K562 (cell line): ENCODE data around the gene DRC3. TPM values are rescaled to one million over a fixed set of nuclear protein-coding genes. Genes with fewer than 3 reads are reported as not detected.
A peak's percentile ranks its signal among the peaks of the same experiment; 100 is the strongest.

Experiments
- ATAC-seq: fragments of 200-7000 bp; cut with Tn5 transposase; 3 replicates; pipeline ENCODE4 v1.9.1; 2020; ENCODE audit warnings: moderate library complexity
- BruUV-seq: library from RNA; stranded (reverse); fragments of 400-500 nt; replicated peaks from 2 replicates; lab custom pipeline; 2021; lab: Mats Ljungman, UMichigan
- CTCF ChIA-PET: fragments of 300-600 bp; formaldehyde crosslinking; extraction: SDS; loops from one replicate; lab custom pipeline; 2021; ENCODE audit warnings: low intra/inter-chr PET ratio; lab: Yijun Ruan, JAX
- POLR2A ChIA-PET: fragments of 300-600, 350-650 bp; sonication (Branson Sonifier 250); formaldehyde crosslinking; extraction: SDS; loops from one replicate; lab custom pipeline; 2021; ENCODE audit warnings: antibody characterized with exemption, inconsistent platforms; lab: Yijun Ruan, JAX
- DNase-seq, 4 experiments: peaks; one replicate each; pipeline versions ENCODE4 v3.0.0 to v3.0.0-alpha.2; 2011 to 2018; ENCODE audit warnings: low spot score in 3 of 4, mixed read lengths in 3 of 4; ENCODE audit errors: extremely low read depth in 1 of 4
- FAIRE-seq: peaks from 2 replicates; lab custom pipeline; 2011; peaks lifted over from hg19 to GRCh38; lab: Jason Lieb, UNC
- H2AFZ ChIP-seq: 2 replicates; pipeline ENCODE4 v1.6.0; 2011; ENCODE audit warnings: low read depth, low read length, control low read depth, inconsistent platforms
- H3K27ac ChIP-seq: fragments of 200-600 bp; 3 replicates; pipeline ENCODE4 v1.8.0; 2011; ENCODE audit warnings: low read depth, mild to moderate bottlenecking, control low read depth, inconsistent platforms, low read length, moderate library complexity, mixed read lengths; ENCODE audit errors: extremely low read depth
- H3K27me3 ChIP-seq, 2 experiments: fragments of 300-600 bp in 1 of 2; 2 replicates in 1 of 2; 3 replicates in 1 of 2; pipeline versions ENCODE4 v1.6.0 to v1.8.0; 2011; ENCODE audit warnings: inconsistent platforms in 2 of 2, low read length in 2 of 2, mild to moderate bottlenecking in 1 of 2, mixed read lengths in 1 of 2, moderate library complexity in 1 of 2; ENCODE audit not compliant: control insufficient read depth in 2 of 2, insufficient read depth in 2 of 2
- H3K36me3 ChIP-seq: fragments of 300-600 bp; 3 replicates; pipeline ENCODE4 v1.8.0; 2011; ENCODE audit warnings: mild to moderate bottlenecking, low read length, inconsistent platforms; ENCODE audit not compliant: control insufficient read depth, insufficient read depth
- H3K4me1 ChIP-seq, 2 experiments: fragments of 200-600 bp in 1 of 2; replicated peaks in 1 of 2; 2 replicates in 1 of 2; 3 replicates in 1 of 2; pipeline versions ENCODE4 v1.5.1 to v1.8.0; 2011; ENCODE audit warnings: inconsistent platforms in 2 of 2, low read length in 2 of 2, mild to moderate bottlenecking in 1 of 2, mixed read lengths in 1 of 2, moderate library complexity in 1 of 2; ENCODE audit not compliant: control insufficient read depth in 2 of 2, insufficient read depth in 2 of 2
- H3K4me2 ChIP-seq: 2 replicates; pipeline ENCODE4 v1.6.1; 2011; ENCODE audit warnings: low read length, control low read depth, inconsistent platforms, mixed read lengths; ENCODE audit not compliant: insufficient read depth
- H3K4me3 ChIP-seq: fragments of 200-600 bp; sonication (generic), shearing (Covaris generic); 2 replicates; pipeline ENCODE4 v1.5.1; 2016; ENCODE audit warnings: control low read depth, inconsistent platforms
- H3K79me2 ChIP-seq: fragments of 200-600 bp; 3 replicates; pipeline ENCODE4 v1.8.0; 2011; ENCODE audit warnings: low read length, inconsistent platforms; ENCODE audit not compliant: control insufficient read depth, insufficient read depth
- H3K9ac ChIP-seq, 2 experiments: 2 replicates each; pipeline versions ENCODE4 v1.6.0 to v1.6.1; 2011; ENCODE audit warnings: low read depth in 2 of 2, low read length in 2 of 2, control low read depth in 1 of 2, inconsistent platforms in 1 of 2, mild to moderate bottlenecking in 1 of 2, mixed read lengths in 1 of 2; ENCODE audit not compliant: insufficient read depth in 1 of 2
- H3K9me1 ChIP-seq: one replicate; pipeline ENCODE4 v1.6.0; 2011; ENCODE audit warnings: inconsistent platforms, mild to moderate bottlenecking, low read length, moderate library complexity; ENCODE audit not compliant: control insufficient read depth, insufficient read depth
- H3K9me3 ChIP-seq: replicated peaks from 2 replicates; pipeline ENCODE4 v1.5.1; 2011; ENCODE audit warnings: low read depth, low read length, inconsistent platforms; ENCODE audit not compliant: control insufficient read depth, insufficient read depth
- H4K20me1 ChIP-seq: replicated peaks from 2 replicates; pipeline ENCODE4 v1.6.1; 2011; ENCODE audit warnings: low read length, inconsistent platforms, mixed read lengths; ENCODE audit not compliant: control insufficient read depth, insufficient read depth
- ATF7 ChIP-seq: fragments of 450-650 bp; IDR thresholded peaks from 2 replicates; pipeline ENCODE4 v1.7.1; 2014; ENCODE audit warnings: mild to moderate bottlenecking, moderate library complexity
- CBX1 ChIP-seq: sonication (generic); IDR thresholded peaks from 2 replicates; pipeline ENCODE4 v1.6.1; 2016; ENCODE audit warnings: antibody characterized with exemption, low read depth, mild to moderate bottlenecking
- CUX1 ChIP-seq: fragments of 200-800 bp; sonication (Bioruptor generic); IDR thresholded peaks from 2 replicates; pipeline ENCODE4 v1.6.1; 2016; ENCODE audit warnings: missing genetic modification characterization, missing compliant biosample characterization
- EHMT2 ChIP-seq: fragments of 450-650 bp; IDR thresholded peaks from 2 replicates; pipeline ENCODE4 v1.6.1; 2018; ENCODE audit warnings: antibody characterized with exemption
- ELF4 ChIP-seq: fragments of 450-650 bp; formaldehyde crosslinking; IDR thresholded peaks from 2 replicates; pipeline ENCODE4 v1.4.0; 2022; ENCODE audit warnings: missing genetic modification characterization
- MAZ ChIP-seq, 2 experiments: fragments of 450-650 bp in 1 of 2; sonication (generic) in 1 of 2; formaldehyde crosslinking; IDR thresholded peaks in 1 of 2; conservative IDR thresholded peaks in 1 of 2; 2 replicates each; pipeline versions ENCODE4 v1.4.0 to v1.5.0; 2020; ENCODE audit warnings: mild to moderate bottlenecking in 1 of 2, missing genetic modification reagents in 1 of 2
- NEUROD1 ChIP-seq: fragments of 150-350 bp; IDR thresholded peaks from 2 replicates; pipeline ENCODE4 v1.6.1; 2014; ENCODE audit warnings: borderline replicate concordance, low read length, low read depth; ENCODE audit not compliant: partially characterized antibody
- RB1 ChIP-seq: fragments of 450-650 bp; IDR thresholded peaks from 2 replicates; pipeline ENCODE4 v1.6.1; 2017; ENCODE audit warnings: low read depth, mild to moderate bottlenecking
- SAP30 ChIP-seq: fragments of 200-600 bp; sonication (generic); IDR thresholded peaks from 2 replicates; pipeline ENCODE4 v1.6.1; 2012; ENCODE audit warnings: borderline replicate concordance, low read depth, mild to moderate bottlenecking, moderate library complexity, low read length, control low read depth, inconsistent platforms; ENCODE audit not compliant: insufficient read depth, poor library complexity, severe bottlenecking
- ZNF134 ChIP-seq: fragments of 250-450 bp; sonication (Bioruptor Pico); conservative IDR thresholded peaks from 2 replicates; pipeline ENCODE4 v1.4.0; 2020
- WGBS: fragments of 100-300 bp; shearing (Covaris generic); methylation state at CpG from one replicate; pipeline ENCODE4 v1.1.6; 2016; ENCODE audit warnings: low coverage, mixed read lengths; ENCODE audit not compliant: insufficient coverage; ENCODE audit errors: missing lambda C conversion rate; 5-methylcytosine and 5-hydroxymethylcytosine counted together
- in situ Hi-C: fragments of 300-500 bp; cut with MboI; formaldehyde crosslinking; loops from 4 replicates; pipeline ENCODE4 v1.15.0; 2018; ENCODE audit warnings: inconsistent platforms, mixed read lengths
- intact Hi-C: fragments of 100-400 bp; cut with micrococcal nuclease; formaldehyde crosslinking; loops from 2 replicates; pipeline ENCODE4 v1.14.2; 2022
- polyA plus RNA-seq, 8 experiments: library from polyadenylated mRNA; depleted of rRNA in 4 of 8; stranded (reverse) in 5 of 8; unstranded in 3 of 8; fragments of >200 nt; fragmentation: Nextera tagmentation in 2 of 8; fragmentation: Illumina TruSeq in 1 of 8; extraction: Ambion mirVana in 2 of 8; extraction: Trizol in 1 of 8; gene quantifications; 2 replicates each; pipeline versions ENCODE4 v1.2.1 to v1.2.3, GENCODE V29; 2011 to 2014; ENCODE audit warnings: inconsistent platforms in 1 of 8, missing spikeins in 1 of 8
- total RNA-seq, 7 experiments: library from RNA; depleted of rRNA in 6 of 7; stranded (reverse); fragments of >200 nt in 6 of 7; fragmentation: Illumina TruSeq in 2 of 7; extraction: Trizol in 2 of 7; gene quantifications; 2 replicates each; pipeline versions ENCODE4 v1.2.1 to v1.2.3, GENCODE V29; 2011 to 2021; ENCODE audit warnings: low replicate concordance in 1 of 7

Gene DRC3
- total and polyA plus RNA-seq, 9 of the 15 experiments (the other 6 are each of a cell fraction or from before 2014, with no cell fraction given): 0.10 to 0.84 (median 0.30) TPM; not detected in 3

GRCh38 chr17:17982801-17983200 is 10.1 kb downstream of the DRC3 start:
- H3K9ac ChIP-seq: no peak overlapping the region

More at GRCh38 chr17:17982801-17983200, 10.1 kb downstream of the DRC3 start:
- no TSS peak for BruUV-seq
- in situ Hi-C loops (no loop called here), intact Hi-C loops (no loop called here)
- H3K79me2 ChIP-seq: no peaks in the 10 kb centered on the region
- no peak overlapping the region for H3K4me3 ChIP-seq
- CTCF ChIA-PET: no interaction called here
- no peaks in the 10 kb centered on the region for H4K20me1 ChIP-seq
- TF ChIP-seq CBX1 (no peak), RB1 (no peak), ELF4 (CRISPR knock-in tag) (no peak), MAZ (CRISPR knock-in tag; conservative IDR thresholded peaks at IDR 0.05 in 1 of 2, IDR thresholded peaks at IDR 0.05 in 1 of 2) (no peak), EHMT2 (no peak), SAP30 (no peak), ZNF134 (CRISPR knock-in tag) (no peak), CUX1 (CRISPR knock-in tag) (no peak), NEUROD1 (no peak), ATF7 (no peak)
- POLR2A ChIA-PET: interaction anchor here (1.6 kb wide), 1 partner anchor 9 kb away, joined by 4 read pairs; no protein-coding TSS in a partner anchor
- peaks cover 0 to 9% of the 10 kb centered on the region in 2 experiments; a peak in 1 of 5 replicates for H3K27me3 ChIP-seq
- no peaks in the 10 kb centered on the region for H3K9me3 ChIP-seq
- WGBS: 67% methylated on average over 9 of the region's 9 CpGs
- H3K27ac ChIP-seq: no peak overlapping the region
- DNase-seq: no peak
- no peak for ATAC-seq
- 0 out of 2 replicates have a peak overlapping the region, but pooled peaks have one; percentile 19 for H2AFZ ChIP-seq
- peaks cover 0 to 4% of the 10 kb centered on the region in 2 experiments; a peak in 3 of 5 replicates for H3K4me1 ChIP-seq
- FAIRE-seq: no peak
- no peak overlapping the region for H3K4me2 ChIP-seq
- no peaks in the 10 kb centered on the region for H3K36me3 ChIP-seq
- no peaks in the 10 kb centered on the region for H3K9me1 ChIP-seq
